Omental fat pad (tissue), 4 donors: ENCODE results near the gene ZPBP. TPM values are rescaled to one million over a fixed set of nuclear protein-coding genes. Genes with fewer than 3 reads are reported as not detected.

ENCODE experiments used
- ATAC-seq: fragments of 150-250 bp; one replicate; pipeline ENCODE4 v1.9.1; 2016; ENCODE audit warnings: mild to moderate bottlenecking, moderate library complexity; ENCODE audit not compliant: low FRiP score
- DNase-seq: peaks from one replicate; pipeline ENCODE4 v3.0.0-alpha.2; 2019; ENCODE audit warnings: low spot score
- total RNA-seq, 4 donors: library from RNA; depleted of rRNA; stranded (reverse); fragments of >200 nt; gene quantifications; one replicate each; pipeline ENCODE4 v1.1.0, GENCODE V29; 2016
- TF ChIP-seq, protein P1 (sequence below), 3 donors: fragments of 450-650 bp; IDR thresholded peaks; one replicate each; pipeline ENCODE4 v1.5.1; 2016 to 2017; ENCODE audit warnings: antibody characterized with exemption in 3 of 3, mild to moderate bottlenecking in 3 of 3, moderate library complexity in 2 of 3

ZPBP gene
- total RNA-seq, 4 donors from 2014 or later = not detected

DNA sequence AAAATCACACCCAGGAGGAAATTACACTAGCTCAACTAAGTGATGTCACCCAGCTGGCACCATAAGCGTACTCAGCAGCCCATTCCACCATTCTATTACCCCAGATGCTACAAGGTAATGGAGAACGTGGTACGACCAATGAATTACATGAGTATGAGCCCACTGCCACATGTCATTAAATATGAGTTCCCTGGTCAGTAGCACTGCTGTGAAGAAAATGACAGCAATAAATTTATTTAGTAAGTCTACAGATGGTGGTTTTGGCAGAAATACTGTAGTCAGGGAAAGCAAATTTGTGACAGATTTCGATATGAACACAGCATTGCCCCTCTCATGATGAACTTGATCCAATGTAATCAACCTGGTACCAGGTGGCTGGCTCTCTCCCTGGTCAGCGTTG, 165.4 kb downstream of the ZPBP start:
- DNase-seq (no peak), ATAC-seq (no peak)
- TF ChIP-seq, protein P1, sequence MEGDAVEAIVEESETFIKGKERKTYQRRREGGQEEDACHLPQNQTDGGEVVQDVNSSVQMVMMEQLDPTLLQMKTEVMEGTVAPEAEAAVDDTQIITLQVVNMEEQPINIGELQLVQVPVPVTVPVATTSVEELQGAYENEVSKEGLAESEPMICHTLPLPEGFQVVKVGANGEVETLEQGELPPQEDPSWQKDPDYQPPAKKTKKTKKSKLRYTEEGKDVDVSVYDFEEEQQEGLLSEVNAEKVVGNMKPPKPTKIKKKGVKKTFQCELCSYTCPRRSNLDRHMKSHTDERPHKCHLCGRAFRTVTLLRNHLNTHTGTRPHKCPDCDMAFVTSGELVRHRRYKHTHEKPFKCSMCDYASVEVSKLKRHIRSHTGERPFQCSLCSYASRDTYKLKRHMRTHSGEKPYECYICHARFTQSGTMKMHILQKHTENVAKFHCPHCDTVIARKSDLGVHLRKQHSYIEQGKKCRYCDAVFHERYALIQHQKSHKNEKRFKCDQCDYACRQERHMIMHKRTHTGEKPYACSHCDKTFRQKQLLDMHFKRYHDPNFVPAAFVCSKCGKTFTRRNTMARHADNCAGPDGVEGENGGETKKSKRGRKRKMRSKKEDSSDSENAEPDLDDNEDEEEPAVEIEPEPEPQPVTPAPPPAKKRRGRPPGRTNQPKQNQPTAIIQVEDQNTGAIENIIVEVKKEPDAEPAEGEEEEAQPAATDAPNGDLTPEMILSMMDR (IDR thresholded peaks at IDR 0.05) = no peak

DNA sequence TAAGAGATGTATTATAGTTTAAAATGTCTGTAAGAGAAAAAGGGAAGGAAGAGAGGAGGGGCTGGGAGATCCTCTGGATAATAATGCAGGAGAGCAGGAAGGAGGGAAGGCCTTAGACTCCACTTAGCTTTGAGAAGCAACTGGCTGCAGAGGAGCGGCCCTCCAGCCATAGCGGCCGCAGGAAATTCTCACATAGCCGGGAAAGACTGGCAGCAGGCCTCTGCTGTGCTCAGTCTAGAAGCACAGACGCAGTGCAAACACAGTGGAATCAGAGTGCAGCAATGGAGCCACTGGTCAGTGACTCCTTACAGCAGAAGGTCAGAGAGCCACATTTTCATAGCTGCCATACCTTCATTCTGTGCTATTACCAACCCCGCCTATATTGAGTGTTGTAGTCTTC, 166.3 kb downstream of the ZPBP start:
- ATAC-seq (no peak), DNase-seq (no peak)
- TF ChIP-seq, protein P1 (IDR thresholded peaks at IDR 0.05) = no peak

DNA sequence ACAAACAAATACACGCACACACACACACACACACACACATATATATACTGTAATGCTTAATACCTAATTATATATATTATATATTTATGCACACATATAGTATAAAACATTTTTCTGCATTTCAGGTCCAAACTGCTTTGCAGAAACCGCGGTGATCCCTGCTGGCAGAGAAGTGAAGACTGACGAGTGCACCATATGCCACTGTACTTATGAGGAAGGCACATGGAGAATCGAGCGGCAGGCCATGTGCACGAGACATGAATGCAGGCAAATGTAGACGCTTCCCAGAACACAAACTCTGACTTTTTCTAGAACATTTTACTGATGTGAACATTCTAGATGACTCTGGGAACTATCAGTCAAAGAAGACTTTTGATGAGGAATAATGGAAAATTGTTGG, 181.1 kb downstream of the ZPBP start:
- ATAC-seq = no peak
- no peak for DNase-seq
- TF ChIP-seq, protein P1 (IDR thresholded peaks at IDR 0.05) = no peak

DNA sequence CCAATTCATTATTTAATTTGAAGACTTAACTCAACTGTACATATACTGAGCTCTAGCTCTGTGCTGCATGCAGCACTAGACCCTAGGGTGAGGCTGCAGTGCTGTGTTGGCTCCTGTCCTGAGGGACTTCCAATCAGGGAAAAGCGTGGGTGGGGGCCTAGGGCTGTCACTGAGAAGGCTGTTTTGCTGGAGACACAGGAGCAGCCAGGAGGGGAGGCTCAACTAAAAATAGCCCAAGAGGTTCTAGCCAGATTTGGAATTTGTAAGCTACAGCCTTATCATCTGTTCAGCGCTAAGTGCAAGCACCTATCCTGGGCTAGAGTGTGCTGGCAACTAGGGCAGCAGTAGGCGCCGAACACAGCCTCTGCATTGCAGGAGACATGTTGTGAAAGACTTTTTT, 198.5 kb downstream of the ZPBP start:
- DNase-seq (no peak), ATAC-seq (no peak)
- TF ChIP-seq, protein P1 (IDR thresholded peaks at IDR 0.05) = no peak

DNA sequence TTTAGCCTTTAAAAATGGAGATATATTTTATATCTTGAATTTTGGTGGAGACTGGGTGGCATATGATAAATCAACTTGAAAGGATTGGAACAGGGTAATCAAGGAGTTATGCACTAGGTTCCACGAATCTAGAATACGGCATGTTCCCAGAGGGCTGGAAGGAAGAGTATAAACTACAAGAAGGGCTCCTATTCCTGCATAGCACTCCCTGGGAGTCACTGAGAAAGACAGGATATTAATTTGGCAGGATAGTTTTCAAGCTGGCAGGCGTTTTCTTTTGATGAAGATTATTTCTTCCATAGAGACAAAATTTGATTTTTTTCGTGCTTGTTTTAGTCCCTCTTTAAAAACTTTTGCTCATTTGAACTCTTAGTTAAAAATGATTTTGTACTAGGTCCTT, 199.9 kb downstream of the ZPBP start:
- ATAC-seq (no peak), DNase-seq (no peak)
- TF ChIP-seq, protein P1 (IDR thresholded peaks at IDR 0.05) = no peak

DNA sequence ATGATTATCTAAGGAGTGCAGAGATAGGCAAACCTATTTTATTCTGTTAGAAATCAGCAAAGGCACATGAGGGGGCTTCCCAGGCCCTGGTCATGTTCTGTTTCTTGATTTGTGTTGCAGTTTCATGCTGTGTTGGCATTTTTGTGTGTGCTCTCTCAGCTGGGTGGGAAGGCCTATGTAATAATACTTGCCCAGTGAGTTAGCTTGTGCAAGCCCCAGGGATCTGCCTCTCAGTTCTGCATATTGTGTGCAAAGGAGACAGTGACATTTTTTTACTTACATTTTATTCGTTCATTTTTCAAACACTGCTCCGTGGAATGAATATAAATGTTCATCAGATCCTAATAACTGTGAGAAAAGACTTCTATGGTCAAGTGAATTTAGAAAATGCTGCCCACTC, 200.6 kb downstream of the ZPBP start:
- TF ChIP-seq, protein P1 (IDR thresholded peaks at IDR 0.05) = no peak
- no peak for DNase-seq
- no peak for ATAC-seq

Other genes with a start within 250 kb of the ZPBP start
- gene IKZF1, start 211.5 kb upstream of the ZPBP start, total RNA-seq = 10 to 100 TPM; 14.6 to 34.5 (median 21.7) TPM